A549 (cell line): ENCODE data around the gene PDE1C. TPM values are rescaled to one million over a fixed set of nuclear protein-coding genes. Genes with fewer than 3 reads are reported as not detected.

Source experiments
- ATAC-seq, 2 experiments: fragments of 200-7000 bp in 1 of 2; fragments of >200 bp in 1 of 2; cut with Nextera tagmentation in 1 of 2; cut with Tn5 transposase in 1 of 2; 3 replicates each; pipeline versions ENCODE4 v1.8.0 to v1.9.1; 2018 to 2020; ENCODE audit warnings: mild to moderate bottlenecking in 1 of 2, moderate library complexity in 1 of 2
- CTCF ChIA-PET: fragments of 300-600 bp; sonication (Branson Sonifier 250); formaldehyde crosslinking; extraction: SDS; loops from one replicate; lab custom pipeline; 2021; ENCODE audit warnings: antibody characterized with exemption, inconsistent platforms; lab: Yijun Ruan, JAX
- POLR2A ChIA-PET: fragments of 350-600 bp; formaldehyde crosslinking; extraction: SDS; loops from one replicate; lab custom pipeline; 2021; ENCODE audit warnings: antibody characterized with exemption, inconsistent platforms; lab: Yijun Ruan, JAX
- DNase-seq, 2 experiments: peaks; one replicate each; pipeline versions ENCODE4 v3.0.0 to v3.0.0-alpha.2; 2011 to 2016; ENCODE audit warnings: low read depth in 1 of 2, low spot score in 1 of 2
- FAIRE-seq: peaks from 2 replicates; lab custom pipeline; 2011; peaks lifted over from hg19 to GRCh38; lab: Jason Lieb, UNC
- H3K27ac ChIP-seq, 2 experiments: fragments of >200 bp; sonication (Bioruptor Twin); formaldehyde crosslinking; 3 replicates each; pipeline ENCODE4 v1.5.1; 2016 to 2017
- H3K4me1 ChIP-seq: fragments of >200 bp; sonication (Bioruptor Twin); formaldehyde crosslinking; 3 replicates; pipeline ENCODE4 v1.6.1; 2016
- H3K4me2 ChIP-seq: fragments of >200 bp; sonication (Bioruptor Twin); formaldehyde crosslinking; 3 replicates; pipeline ENCODE4 v1.6.1; 2016
- H3K4me3 ChIP-seq: fragments of >200 bp; sonication (Bioruptor Twin); formaldehyde crosslinking; 3 replicates; pipeline ENCODE4 v1.5.1; 2016
- H3K9me3 ChIP-seq: fragments of >200 bp; sonication (Bioruptor Twin); formaldehyde crosslinking; 3 replicates; pipeline ENCODE4 v1.6.1; 2016
- BCL3 ChIP-seq: fragments of >200 bp; sonication (Bioruptor Twin); formaldehyde crosslinking; IDR thresholded peaks from 3 replicates; pipeline ENCODE4 v1.6.1; 2016
- CBX8 ChIP-seq: fragments of 200-600 bp; sonication (generic); IDR thresholded peaks from 2 replicates; pipeline ENCODE4 v1.6.1; 2016
- CEBPB ChIP-seq, 2 experiments: fragments of >200 bp in 1 of 2; sonication (Bioruptor Twin) in 1 of 2; formaldehyde crosslinking in 1 of 2; IDR thresholded peaks; 2 replicates each; pipeline ENCODE4 v1.6.1; 2012 to 2016
- CHD4 ChIP-seq: fragments of 200-600 bp; sonication (generic); IDR thresholded peaks from 2 replicates; pipeline ENCODE4 v1.6.1; 2016; ENCODE audit warnings: antibody characterized with exemption, mild to moderate bottlenecking, borderline replicate concordance
- ELK1 ChIP-seq: fragments of 150-350 bp; IDR thresholded peaks from 2 replicates; pipeline ENCODE4 v1.6.1; 2014; ENCODE audit warnings: low read depth, mild to moderate bottlenecking, low read length
- EP300 ChIP-seq, 2 experiments: fragments of >200 bp; sonication (Bioruptor Twin); formaldehyde crosslinking; IDR thresholded peaks; 2 replicates in 1 of 2; 3 replicates in 1 of 2; pipeline ENCODE4 v1.6.1; 2016 to 2017
- ESRRA ChIP-seq: fragments of 150-350 bp; IDR thresholded peaks from 2 replicates; pipeline ENCODE4 v1.6.1; 2014; ENCODE audit warnings: mild to moderate bottlenecking, low read length, borderline replicate concordance
- FOSL2 ChIP-seq, 2 experiments: fragments of 450-650 bp in 1 of 2; fragments of >200 bp in 1 of 2; sonication (Bioruptor Twin) in 1 of 2; formaldehyde crosslinking; IDR thresholded peaks; 2 replicates each; pipeline versions ENCODE4 v1.5.0 to v1.6.1; 2016 to 2020; ENCODE audit warnings: mild to moderate bottlenecking in 1 of 2, moderate library complexity in 1 of 2
- FOXS1 ChIP-seq: fragments of 250-450 bp; sonication (Bioruptor Pico); IDR thresholded peaks from 2 replicates; pipeline ENCODE4 v1.5.0; 2020; ENCODE audit warnings: mild to moderate bottlenecking, moderate library complexity
- HEYL ChIP-seq: fragments of 250-450 bp; sonication (Bioruptor Pico); IDR thresholded peaks from 2 replicates; pipeline ENCODE4 v1.8.0; 2021; ENCODE audit warnings: mild to moderate bottlenecking, moderate library complexity
- HOXA7 ChIP-seq: fragments of 250-450 bp; sonication (Bioruptor Pico); IDR thresholded peaks from 2 replicates; pipeline ENCODE4 v1.5.0; 2020; ENCODE audit warnings: mild to moderate bottlenecking, moderate library complexity
- HOXB13 ChIP-seq: fragments of 250-450 bp; sonication (Bioruptor Pico); IDR thresholded peaks from 2 replicates; pipeline ENCODE4 v1.5.0; 2020; ENCODE audit warnings: low read depth, mild to moderate bottlenecking, moderate library complexity
- KDM1A ChIP-seq: fragments of 200-600 bp; sonication (generic); IDR thresholded peaks from 2 replicates; pipeline ENCODE4 v1.6.1; 2016; ENCODE audit warnings: low read depth, mild to moderate bottlenecking
- MAFK ChIP-seq: fragments of 450-650 bp; IDR thresholded peaks from 2 replicates; pipeline ENCODE4 v1.6.1; 2014; ENCODE audit not compliant: partially characterized antibody
- NFE2L2 ChIP-seq: fragments of 150-350 bp; conservative IDR thresholded peaks from 2 replicates; pipeline ENCODE4 v1.6.1; 2014; ENCODE audit warnings: low read length
- NR3C1 ChIP-seq: fragments of >200 bp; sonication (Bioruptor Twin); formaldehyde crosslinking; IDR thresholded peaks from 3 replicates; pipeline ENCODE4 v1.6.1; 2017
- PHF8 ChIP-seq: fragments of 200-600 bp; sonication (generic); IDR thresholded peaks from 2 replicates; pipeline ENCODE4 v1.6.1; 2016; ENCODE audit warnings: low read depth, mild to moderate bottlenecking, antibody characterized with exemption, moderate library complexity, borderline replicate concordance
- POLR2AphosphoS2 ChIP-seq: conservative IDR thresholded peaks from 2 replicates; pipeline ENCODE4 v1.6.1; 2012; ENCODE audit warnings: low read length, improper control_type of control experiment, inconsistent platforms
- RAD21 ChIP-seq, 2 experiments: fragments of >200 bp in 1 of 2; sonication (Bioruptor Twin) in 1 of 2; formaldehyde crosslinking in 1 of 2; IDR thresholded peaks in 1 of 2; conservative IDR thresholded peaks in 1 of 2; 2 replicates in 1 of 2; 3 replicates in 1 of 2; pipeline ENCODE4 v1.6.1; 2012 to 2018; ENCODE audit warnings: inconsistent platforms in 1 of 2
- REST ChIP-seq: fragments of 200-600 bp; sonication (generic); IDR thresholded peaks from 2 replicates; pipeline ENCODE4 v1.6.1; 2016; ENCODE audit warnings: antibody characterized with exemption, mild to moderate bottlenecking, moderate library complexity
- RNF2 ChIP-seq: fragments of 200-600 bp; sonication (generic); IDR thresholded peaks from 2 replicates; pipeline ENCODE4 v1.6.1; 2016; ENCODE audit warnings: low read depth, mild to moderate bottlenecking, antibody characterized with exemption, moderate library complexity, borderline replicate concordance
- SREBF2 ChIP-seq: fragments of 450-650 bp; IDR thresholded peaks from 2 replicates; pipeline ENCODE4 v1.6.1; 2014; ENCODE audit warnings: mild to moderate bottlenecking, moderate library complexity
- TFCP2L1 ChIP-seq: fragments of 250-450 bp; sonication (Bioruptor Pico); IDR thresholded peaks from 2 replicates; pipeline ENCODE4 v1.5.0; 2021; ENCODE audit warnings: mild to moderate bottlenecking
- TP53 ChIP-seq: fragments of 250-450 bp; sonication (Bioruptor Pico); IDR thresholded peaks from 2 replicates; pipeline ENCODE4 v1.5.0; 2021; ENCODE audit warnings: mild to moderate bottlenecking, moderate library complexity
- ZFP36 ChIP-seq: fragments of 450-650 bp; IDR thresholded peaks from 2 replicates; pipeline ENCODE4 v1.6.1; 2014; ENCODE audit warnings: borderline replicate concordance; ENCODE audit not compliant: partially characterized antibody
- ZNF302 ChIP-seq: fragments of 250-450 bp; sonication (Bioruptor Pico); IDR thresholded peaks from 2 replicates; pipeline ENCODE4 v1.9.0; 2021; ENCODE audit warnings: inconsistent platforms, mild to moderate bottlenecking, moderate library complexity
- ZSCAN20 ChIP-seq: fragments of 250-450 bp; sonication (Bioruptor Pico); IDR thresholded peaks from 2 replicates; pipeline ENCODE4 v1.8.0; 2022; ENCODE audit warnings: mild to moderate bottlenecking, moderate library complexity
- WGBS: methylation state at CpG from one replicate; pipeline ENCODE4 v1.1.6; 2017; ENCODE audit errors: missing lambda C conversion rate; 5-methylcytosine and 5-hydroxymethylcytosine counted together
- polyA plus RNA-seq, 4 experiments: library from polyadenylated mRNA; depleted of rRNA in 3 of 4; stranded (reverse); fragments of >200 nt; fragmentation: RNase III in 1 of 4; extraction: RNeasy Plus Mini Kit Qiagen cat#74134 plus additional on column Dnase treatment in 1 of 4; gene quantifications; 2 replicates in 3 of 4; 3 replicates in 1 of 4; pipeline ENCODE4 v1.2.3, GENCODE V29; 2011 to 2017

Gene PDE1C
- polyA plus RNA-seq, 2 of the 4 experiments (the other 2 are of a cell fraction): 8.0 to 11.0 TPM

GRCh38 chr7:31776616-31777015 is 293.6 kb downstream of the PDE1C start:
- no peak overlapping the region for H3K4me3 ChIP-seq
- ATAC-seq: peak; percentile 66 to 73; a peak in 4 of 6 replicates
- WGBS: 35% methylated on average over 3 of the region's 3 CpGs
- no peak overlapping the region; a peak in 1 of 6 replicates for H3K27ac ChIP-seq
- H3K9me3 ChIP-seq: no peaks in the 10 kb centered on the region
- TF ChIP-seq ZSCAN20 (CRISPR knock-in tag): no peak
- no peak for TF ChIP-seq ZFP36
- TF ChIP-seq BCL3: no peak
- peaks cover 8% of the 10 kb centered on the region; the same call in 2 of the 3 replicates for H3K4me1 ChIP-seq
- CTCF ChIA-PET: interaction anchor here (1.0 kb wide), 1 partner anchor 435 kb away, joined by 3 read pairs; no protein-coding TSS in a partner anchor
- peak overlapping the region; percentile 24; the same call in 1 of the 3 replicates for H3K4me2 ChIP-seq
- DNase-seq: peak; percentile 22
- FAIRE-seq: no peak
- POLR2A ChIA-PET: no interaction called here

- no peak overlapping the region for H3K4me2 ChIP-seq
- ATAC-seq (no peak), FAIRE-seq (no peak), DNase-seq (no peak)
- no peak for TF ChIP-seq FOXS1 (CRISPR knock-in tag)
- no peak for TF ChIP-seq CEBPB (IDR thresholded peaks at IDR 0.05)
- no peak for TF ChIP-seq MAFK
- TF ChIP-seq POLR2AphosphoS2: no peak
- no peak for TF ChIP-seq HOXB13 (CRISPR knock-in tag)
- no peak for TF ChIP-seq ZSCAN20 (CRISPR knock-in tag)
- TF ChIP-seq ZNF302 (CRISPR knock-in tag): no peak
- TF ChIP-seq EP300 (IDR thresholded peaks at IDR 0.05): no peak
- no peak for TF ChIP-seq PHF8
- H3K27ac ChIP-seq: no peak overlapping the region
- H3K9me3 ChIP-seq: no peaks in the 10 kb centered on the region
- no peak overlapping the region for H3K4me3 ChIP-seq
- POLR2A ChIA-PET: no interaction called here
- CTCF ChIA-PET: no interaction called here
- peaks cover 8% of the 10 kb centered on the region; the same call in 2 of the 3 replicates for H3K4me1 ChIP-seq
- 88% methylated on average over 8 of the region's 8 CpGs for WGBS
Observed at GRCh38 chr7:31775556-31775955, 294.7 kb downstream of the PDE1C start.

- FAIRE-seq: no peak
- ChIA-PET POLR2A (no interaction called here), CTCF (interaction anchor here (0.7 to 1.6 kb wide), 6 partner anchors 28 to 744 kb away, joined by 3 to 7 read pairs (median 4); no protein-coding TSS in a partner anchor)
- Histone ChIP-seq H3K4me1 (peaks cover 8% of the 10 kb centered on the region; the same call in 2 of the 3 replicates), H3K27ac (no peak overlapping the region), H3K4me2 (no peak overlapping the region), H3K4me3 (no peak overlapping the region), H3K9me3 (no peaks in the 10 kb centered on the region)
- 98% methylated on average over 2 of the region's 2 CpGs for WGBS
- no peak for DNase-seq
- ATAC-seq: no peak
- no peak for TF ChIP-seq KDM1A
- no peak for TF ChIP-seq RNF2
- TF ChIP-seq HEYL (CRISPR knock-in tag): no peak
- TF ChIP-seq NR3C1: no peak
- TF ChIP-seq BCL3: no peak
- no peak for TF ChIP-seq RAD21 (conservative IDR thresholded peaks at IDR 0.05 in 1 of 2, IDR thresholded peaks at IDR 0.05 in 1 of 2)
- no peak for TF ChIP-seq TP53 (CRISPR knock-in tag)
- TF ChIP-seq ELK1: no peak
- TF ChIP-seq TFCP2L1: no peak
- TF ChIP-seq ZSCAN20 (CRISPR knock-in tag): no peak
- no peak for TF ChIP-seq ZNF302 (CRISPR knock-in tag)
- TF ChIP-seq NFE2L2: no peak
- no peak for TF ChIP-seq HOXA7
- TF ChIP-seq SREBF2: no peak
- TF ChIP-seq ESRRA: no peak
- TF ChIP-seq CBX8: no peak
- TF ChIP-seq REST: no peak
- no peak for TF ChIP-seq POLR2AphosphoS2
- TF ChIP-seq CHD4: no peak
- no peak for TF ChIP-seq FOSL2 (IDR thresholded peaks at IDR 0.05)
- TF ChIP-seq FOSL2 (CRISPR knock-in tag; IDR thresholded peaks at IDR 0.05): no peak
Observed at GRCh38 chr7:31772211-31772610, 298.0 kb downstream of the PDE1C start.
